SK-N-MC (cell line): Measurements from ENCODE around the gene LSAMP.

Experiments
- DNase-seq: peaks from one replicate; pipeline ENCODE4 v3.0.0-alpha.2; 2011; ENCODE audit warnings: low read depth, low spot score
- H3K27ac ChIP-seq: fragments of 200-600 bp; sonication (generic); 2 replicates; pipeline ENCODE4 v1.5.1; 2016; ENCODE audit warnings: mixed run types
- H3K36me3 ChIP-seq: fragments of 200-600 bp; sonication (generic); 2 replicates; pipeline ENCODE4 v1.6.1; 2017; ENCODE audit warnings: antibody characterized with exemption, low read length, mixed read lengths; ENCODE audit not compliant: insufficient read depth
- H3K4me3 ChIP-seq: fragments of 200-600 bp; sonication (generic); 2 replicates; pipeline ENCODE4 v1.5.1; 2016
- H3K9ac ChIP-seq: fragments of 200-600 bp; sonication (generic); 2 replicates; pipeline ENCODE4 v1.8.0; 2017; ENCODE audit warnings: mixed run types, mixed read lengths; ENCODE audit not compliant: insufficient read length
- H3K9me3 ChIP-seq: fragments of 200-600 bp; sonication (generic); 2 replicates; pipeline ENCODE4 v1.6.1; 2017; ENCODE audit warnings: low read depth, mild to moderate bottlenecking, antibody characterized with exemption, low read length, moderate library complexity, mixed read lengths
- EZH2 ChIP-seq: fragments of 200-600 bp; sonication (generic); IDR thresholded peaks from one replicate; pipeline ENCODE4 v1.6.1; 2017; ENCODE audit warnings: antibody characterized with exemption
- FOXP2 ChIP-seq: optimal IDR thresholded peaks from 2 replicates; pipeline ENCODE3; 2011; ENCODE audit warnings: mild to moderate bottlenecking, moderate library complexity; ENCODE audit not compliant: insufficient read depth; ENCODE audit errors: extremely low read length, control extremely low read depth
- POLR2AphosphoS5 ChIP-seq: IDR thresholded peaks from 2 replicates; pipeline ENCODE4 v1.6.1; 2012; ENCODE audit warnings: mild to moderate bottlenecking, low read depth, low read length, borderline replicate concordance

LSAMP gene

DNA sequence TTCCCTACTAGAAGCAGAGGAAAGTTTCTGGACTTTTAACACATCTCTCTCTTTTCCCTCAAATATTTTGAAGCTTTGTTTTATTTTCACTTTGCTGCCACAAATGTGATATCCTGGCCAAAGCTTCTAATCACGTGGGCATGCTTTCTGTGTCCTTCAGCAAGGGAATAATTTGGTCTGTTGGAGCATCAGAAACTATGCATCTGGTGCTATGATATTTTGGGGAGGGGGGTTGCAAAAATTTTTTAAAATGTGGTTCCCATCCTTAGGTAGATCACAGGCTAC lies 567.7 kb downstream of the LSAMP start:
- Histone ChIP-seq H3K27ac (peak overlapping the region; percentile 34; the same call in 1 of the 2 replicates), H3K9ac (peak overlapping the region; percentile 48), H3K4me3 (peak overlapping the region; percentile 46), H3K9me3 (no peaks in the 10 kb centered on the region), H3K36me3 (no peaks in the 10 kb centered on the region)
- no peak for TF ChIP-seq FOXP2
- no peak for TF ChIP-seq POLR2AphosphoS5
- no peak for TF ChIP-seq EZH2
- DNase-seq: no peak

DNA sequence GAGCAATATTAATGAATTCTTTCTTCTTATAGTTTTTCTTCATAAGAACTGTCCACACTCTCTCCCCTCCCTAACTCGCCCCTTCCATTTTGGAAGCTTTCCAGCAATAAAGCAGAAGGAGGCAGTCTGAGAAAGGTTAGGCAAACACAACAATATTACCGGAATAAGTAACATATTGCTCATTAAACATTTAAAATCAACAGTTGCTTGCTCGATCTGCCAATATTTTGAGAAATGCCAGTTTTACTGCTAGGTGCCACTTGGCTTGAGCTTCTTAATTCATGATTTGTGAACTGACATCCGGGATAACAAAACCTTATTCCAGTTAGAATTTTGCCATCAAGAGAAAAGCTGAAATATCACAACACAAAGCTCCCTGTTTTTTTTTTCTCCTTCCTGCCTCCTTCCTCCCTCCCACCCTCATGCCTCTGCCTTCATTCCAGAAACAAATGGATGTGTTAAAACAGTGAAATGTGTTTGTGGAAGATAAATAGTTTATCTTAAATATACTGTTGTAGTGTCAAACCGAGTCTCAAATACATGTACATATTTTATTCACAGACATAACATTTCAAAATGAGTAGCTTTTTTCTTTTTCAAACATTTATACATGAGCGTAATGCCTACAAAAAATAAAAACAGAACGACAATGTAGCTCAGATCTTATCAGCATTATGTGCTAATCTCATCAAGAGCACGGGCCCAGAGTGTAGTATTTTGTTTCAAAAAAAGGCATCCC lies 568.2 kb downstream of the LSAMP start:
- H3K9me3 ChIP-seq: no peaks in the 10 kb centered on the region
- H3K27ac ChIP-seq: peak overlapping the region; percentile 34; the same call in 1 of the 2 replicates
- no peak for DNase-seq
- H3K9ac ChIP-seq: peak overlapping the region; percentile 48
- peak overlapping the region; percentile 46 for H3K4me3 ChIP-seq
- no peak for TF ChIP-seq EZH2
- TF ChIP-seq FOXP2: no peak
- no peak for TF ChIP-seq POLR2AphosphoS5
- no peaks in the 10 kb centered on the region for H3K36me3 ChIP-seq

DNA sequence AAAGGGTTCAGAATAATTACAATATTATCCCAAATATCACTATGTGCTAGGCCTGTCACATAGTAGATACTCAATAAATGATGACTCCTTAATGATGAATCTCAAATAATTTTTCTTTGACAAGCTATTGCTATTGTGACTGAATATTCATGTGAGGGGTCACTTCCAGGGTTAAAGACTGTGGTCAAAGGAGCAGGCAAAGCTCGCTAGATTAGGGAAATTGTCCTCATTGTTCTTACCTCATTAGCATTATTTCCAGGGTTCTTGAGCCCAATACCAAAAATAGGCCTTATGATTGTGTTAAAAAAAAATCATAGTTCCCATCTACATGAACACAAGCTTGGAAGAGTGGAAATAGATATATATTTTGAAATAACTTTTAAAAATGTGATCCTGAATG lies 569.8 kb downstream of the LSAMP start:
- no peak overlapping the region for H3K9ac ChIP-seq
- no peaks in the 10 kb centered on the region for H3K9me3 ChIP-seq
- no peaks in the 10 kb centered on the region for H3K36me3 ChIP-seq
- no peak overlapping the region for H3K4me3 ChIP-seq
- TF ChIP-seq POLR2AphosphoS5 (no peak), FOXP2 (no peak), EZH2 (no peak)
- no peak for DNase-seq
- H3K27ac ChIP-seq: peak overlapping the region; percentile 34; the same call in 1 of the 2 replicates

DNA sequence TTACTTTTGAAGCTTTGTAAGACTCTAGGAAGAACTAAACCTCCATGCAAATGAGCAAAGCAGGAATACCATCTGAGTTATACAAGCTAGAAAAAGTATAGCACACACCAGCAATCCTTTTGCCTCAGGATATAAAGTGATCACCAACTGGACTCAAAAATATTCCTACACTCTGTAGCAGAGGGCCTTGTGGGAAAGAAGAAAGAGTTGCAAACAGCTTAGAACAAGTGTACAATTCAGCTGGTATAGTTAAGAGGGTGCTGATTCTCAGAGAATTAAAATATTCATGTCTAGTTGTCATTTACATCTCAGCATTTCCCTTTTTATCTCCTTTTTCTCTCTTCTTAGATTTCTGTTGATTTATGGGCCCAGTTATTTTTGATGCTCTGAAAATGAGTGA lies 573.6 kb downstream of the LSAMP start:
- no peak for TF ChIP-seq FOXP2
- no peak for TF ChIP-seq EZH2
- no peak for TF ChIP-seq POLR2AphosphoS5
- no peak for DNase-seq
- Histone ChIP-seq H3K4me3 (no peak overlapping the region), H3K9me3 (no peaks in the 10 kb centered on the region), H3K36me3 (no peaks in the 10 kb centered on the region), H3K27ac (peak overlapping the region; percentile 76), H3K9ac (peak overlapping the region; percentile 8)

DNA sequence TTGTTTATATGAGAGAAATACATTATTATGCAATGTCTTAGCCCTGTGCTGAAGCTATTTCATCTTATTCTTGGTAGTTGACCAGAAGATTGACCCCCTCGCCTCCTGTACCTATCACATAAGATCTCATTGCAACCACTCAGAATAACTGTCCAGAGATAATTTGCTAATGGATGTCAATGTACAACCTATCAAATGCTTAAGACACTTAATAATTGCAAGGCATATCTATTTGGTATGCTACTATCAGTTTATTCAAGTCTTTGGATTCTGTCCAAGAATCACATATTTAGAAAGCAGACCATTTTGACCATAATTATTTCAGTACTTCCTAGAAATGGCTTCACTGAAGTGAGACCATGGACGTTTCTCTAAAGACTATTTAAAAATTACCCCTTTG lies 580.4 kb downstream of the LSAMP start:
- TF ChIP-seq EZH2: no peak
- TF ChIP-seq POLR2AphosphoS5: no peak
- TF ChIP-seq FOXP2: no peak
- Histone ChIP-seq H3K9me3 (no peaks in the 10 kb centered on the region), H3K27ac (peak overlapping the region; percentile 55), H3K36me3 (peaks cover 3% of the 10 kb centered on the region; the same call in 1 of the 2 replicates), H3K4me3 (no peak overlapping the region), H3K9ac (no peak overlapping the region)
- no peak for DNase-seq

DNA sequence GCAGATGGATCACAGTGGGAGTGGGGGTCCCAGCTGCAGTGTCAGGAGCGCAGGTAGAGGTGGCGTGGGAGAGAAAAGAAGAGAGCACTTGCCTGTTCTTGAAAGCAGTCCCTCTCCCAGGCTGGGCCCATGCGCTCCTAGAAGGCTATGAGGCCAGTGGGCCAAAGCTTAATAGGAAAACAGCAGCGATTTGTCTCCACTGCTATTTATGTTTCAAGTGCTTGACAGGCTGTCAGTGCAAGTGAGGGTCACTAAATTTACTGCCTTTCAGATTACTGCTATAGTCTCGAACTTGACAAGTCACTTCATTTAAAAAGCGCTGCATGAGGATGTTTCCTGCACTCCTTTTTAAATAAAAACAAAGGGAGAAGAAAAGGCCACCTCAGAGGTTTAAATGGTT lies 582.4 kb downstream of the LSAMP start:
- Histone ChIP-seq H3K9ac (peak overlapping the region; percentile 82), H3K27ac (peak overlapping the region; percentile 100), H3K4me3 (peak overlapping the region; percentile 50; the same call in 1 of the 2 replicates), H3K9me3 (no peaks in the 10 kb centered on the region), H3K36me3 (peaks cover 3% of the 10 kb centered on the region; the same call in 1 of the 2 replicates)
- DNase-seq: no peak
- TF ChIP-seq FOXP2 (no peak), POLR2AphosphoS5 (no peak), EZH2 (no peak)

DNA sequence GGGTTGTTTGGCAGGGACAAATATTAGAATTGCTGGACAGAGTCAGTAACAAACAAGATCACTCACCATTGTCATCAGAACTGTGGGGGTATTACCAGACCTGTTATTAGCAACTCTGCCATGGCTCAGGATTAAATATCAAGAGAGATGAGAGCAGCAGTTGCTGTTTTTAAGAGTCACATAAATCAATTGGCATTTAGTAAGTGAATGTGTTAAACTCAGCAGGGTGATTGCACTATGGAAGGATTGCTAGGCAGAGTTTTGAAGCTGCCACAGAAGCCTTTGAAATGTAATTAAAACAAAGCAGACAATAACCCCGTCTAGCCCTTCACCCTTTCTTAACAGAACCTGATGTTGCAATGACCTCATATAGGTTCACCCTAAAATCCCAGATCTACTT lies 583.2 kb downstream of the LSAMP start:
- Histone ChIP-seq H3K27ac (peak overlapping the region; percentile 100), H3K9ac (peak overlapping the region; percentile 82), H3K36me3 (peaks cover 3% of the 10 kb centered on the region; the same call in 1 of the 2 replicates), H3K9me3 (no peaks in the 10 kb centered on the region), H3K4me3 (peak overlapping the region; percentile 50)
- no peak for TF ChIP-seq EZH2
- TF ChIP-seq POLR2AphosphoS5: peak; percentile 60; the same call in 1 of the 2 replicates
- DNase-seq: peak; percentile 82

DNA sequence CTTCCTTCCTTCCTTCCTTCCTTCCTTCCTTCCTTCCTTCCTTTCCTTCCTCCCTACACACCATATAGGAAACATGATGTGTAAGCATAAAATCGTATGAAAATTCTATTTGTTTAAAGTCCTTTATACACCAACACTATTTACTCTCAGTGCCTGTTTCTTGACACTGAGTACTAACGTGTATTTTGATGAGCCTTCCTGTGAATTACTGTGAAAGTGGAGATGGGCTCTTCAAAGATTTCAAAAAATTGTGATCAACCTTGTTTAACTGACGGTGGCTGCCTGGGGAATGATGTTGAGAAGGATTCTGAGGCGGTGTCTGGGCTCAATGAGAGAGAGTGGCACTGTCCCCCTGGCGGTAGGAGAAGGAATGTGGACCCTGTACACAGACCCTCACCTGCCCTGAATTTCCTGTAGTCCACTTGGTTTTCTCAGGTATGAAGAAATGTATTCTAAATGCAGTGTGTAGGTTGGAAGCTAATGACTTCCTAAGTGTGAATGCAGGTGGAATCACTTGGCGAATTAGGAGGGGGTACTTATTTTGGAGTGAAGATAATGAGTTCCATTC lies 584.0 kb downstream of the LSAMP start:
- Histone ChIP-seq H3K9ac (peak overlapping the region; percentile 82), H3K4me3 (peak overlapping the region; percentile 50), H3K9me3 (no peaks in the 10 kb centered on the region), H3K36me3 (peaks cover 2% of the 10 kb centered on the region; the same call in 1 of the 2 replicates), H3K27ac (peak overlapping the region; percentile 100)
- TF ChIP-seq FOXP2: no peak
- no peak for TF ChIP-seq EZH2
- TF ChIP-seq POLR2AphosphoS5: no peak; the same call in 1 of the 2 replicates
- peak; percentile 91 for DNase-seq

DNA sequence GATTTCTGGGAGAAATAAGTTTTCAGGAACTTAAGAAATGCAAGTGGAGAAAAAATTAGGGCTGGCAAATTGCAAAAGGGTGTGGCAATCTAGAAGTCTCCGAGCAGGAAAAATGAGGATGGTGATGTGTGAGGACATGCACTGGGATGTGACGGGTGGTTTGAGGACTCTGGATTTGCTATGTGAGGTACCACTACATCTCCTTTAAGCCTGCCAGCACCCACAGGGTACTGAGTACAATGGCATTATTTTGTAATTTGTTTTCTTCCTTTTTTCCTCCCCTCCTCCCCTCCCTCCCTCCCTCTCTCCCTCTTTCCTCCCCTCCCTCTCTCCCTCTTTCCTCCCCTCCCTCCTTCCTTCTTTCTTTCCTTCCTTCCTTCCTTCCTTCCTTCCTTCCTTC lies 584.5 kb downstream of the LSAMP start:
- Histone ChIP-seq H3K4me3 (peak overlapping the region; percentile 69), H3K27ac (peak overlapping the region; percentile 100), H3K9me3 (no peaks in the 10 kb centered on the region), H3K36me3 (no peaks in the 10 kb centered on the region), H3K9ac (peak overlapping the region; percentile 88)
- DNase-seq: peak; percentile 91
- TF ChIP-seq FOXP2 (peak; percentile 84), POLR2AphosphoS5 (peak; percentile 63; the same call in 1 of the 2 replicates), EZH2 (no peak)
